ENCODE results near the gene SUPT3H.

The SUPT3H gene

DNA sequence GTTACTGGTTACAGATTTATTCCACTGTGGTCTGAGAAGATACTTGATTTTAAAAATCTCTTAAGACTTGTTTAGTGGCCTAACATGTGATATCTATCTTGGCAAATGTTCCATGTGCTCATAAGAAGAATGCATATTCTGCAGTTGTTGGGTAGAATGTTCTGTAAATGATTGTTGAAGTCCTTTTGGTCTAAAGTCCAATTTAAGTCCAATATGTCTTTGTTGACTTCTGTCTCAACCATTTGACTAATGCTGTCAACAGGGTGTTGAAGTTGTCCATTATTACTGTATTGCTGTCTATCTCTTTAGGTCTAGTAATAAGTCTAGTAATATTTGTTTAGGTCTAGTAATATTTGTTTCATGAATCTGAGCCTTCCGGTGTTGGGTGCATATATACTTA lies 437.4 kb downstream of the SUPT3H start:
- H3K4me3 ChIP-seq (ENCODE audit: low read depth, low read length), result no peak overlapping the region
- TF ChIP-seq, protein P1, sequence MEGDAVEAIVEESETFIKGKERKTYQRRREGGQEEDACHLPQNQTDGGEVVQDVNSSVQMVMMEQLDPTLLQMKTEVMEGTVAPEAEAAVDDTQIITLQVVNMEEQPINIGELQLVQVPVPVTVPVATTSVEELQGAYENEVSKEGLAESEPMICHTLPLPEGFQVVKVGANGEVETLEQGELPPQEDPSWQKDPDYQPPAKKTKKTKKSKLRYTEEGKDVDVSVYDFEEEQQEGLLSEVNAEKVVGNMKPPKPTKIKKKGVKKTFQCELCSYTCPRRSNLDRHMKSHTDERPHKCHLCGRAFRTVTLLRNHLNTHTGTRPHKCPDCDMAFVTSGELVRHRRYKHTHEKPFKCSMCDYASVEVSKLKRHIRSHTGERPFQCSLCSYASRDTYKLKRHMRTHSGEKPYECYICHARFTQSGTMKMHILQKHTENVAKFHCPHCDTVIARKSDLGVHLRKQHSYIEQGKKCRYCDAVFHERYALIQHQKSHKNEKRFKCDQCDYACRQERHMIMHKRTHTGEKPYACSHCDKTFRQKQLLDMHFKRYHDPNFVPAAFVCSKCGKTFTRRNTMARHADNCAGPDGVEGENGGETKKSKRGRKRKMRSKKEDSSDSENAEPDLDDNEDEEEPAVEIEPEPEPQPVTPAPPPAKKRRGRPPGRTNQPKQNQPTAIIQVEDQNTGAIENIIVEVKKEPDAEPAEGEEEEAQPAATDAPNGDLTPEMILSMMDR (IDR thresholded peaks at IDR 0.05; ENCODE audit: low read depth, low read length), result no peak

DNA sequence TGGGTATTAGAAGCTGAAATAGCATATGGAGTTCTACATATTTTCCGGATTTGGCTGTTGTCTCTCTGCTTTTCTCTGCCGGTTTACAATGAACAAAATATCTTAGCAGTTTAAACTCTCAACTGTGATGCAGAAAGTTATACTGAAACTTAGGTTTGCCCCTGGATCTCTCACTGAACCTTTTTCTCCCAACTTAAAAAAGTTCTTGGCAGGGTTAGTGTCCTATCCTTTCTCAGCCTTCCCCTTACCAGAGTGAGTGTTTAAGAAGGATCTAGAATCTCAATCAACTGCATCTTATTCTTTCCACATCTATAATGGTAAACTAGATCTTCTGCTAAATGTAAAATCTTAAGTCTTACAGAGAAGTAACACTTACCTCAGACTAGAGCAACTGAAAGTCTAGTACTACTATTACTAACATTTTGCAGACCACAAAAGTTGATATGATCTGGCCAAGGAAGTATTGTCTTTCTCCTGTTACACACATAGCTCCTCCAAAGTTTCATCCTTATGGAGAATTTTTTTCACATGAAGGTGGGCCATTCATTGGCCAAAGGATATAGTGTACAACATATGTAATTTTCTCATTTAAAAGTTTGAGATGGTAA lies 441.9 kb downstream of the SUPT3H start:
- TF ChIP-seq, protein P1 (IDR thresholded peaks at IDR 0.05; ENCODE audit: low read depth, low read length), result no peak
- H3K4me3 ChIP-seq (ENCODE audit: low read depth, low read length), result no peak overlapping the region

DNA sequence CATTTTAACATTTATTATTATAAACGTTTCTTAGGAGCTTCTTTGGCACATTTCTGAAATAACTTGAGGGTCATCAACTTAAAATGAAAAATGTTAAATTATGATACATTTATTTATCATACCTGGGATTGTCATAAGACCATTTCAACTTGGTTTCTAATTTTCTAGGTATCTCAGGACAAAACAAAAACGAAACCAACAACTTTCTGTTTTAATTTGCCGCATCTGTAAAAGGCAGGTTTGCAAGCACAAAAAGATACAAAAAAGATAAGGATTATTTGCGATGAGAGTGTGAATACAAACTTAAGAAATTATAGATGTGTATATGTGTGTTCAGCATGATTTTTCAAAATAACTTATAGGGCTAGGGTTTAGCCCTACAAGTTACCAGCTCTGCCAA lies 444.6 kb downstream of the SUPT3H start:
- TF ChIP-seq, protein P1 (IDR thresholded peaks at IDR 0.05; ENCODE audit: low read depth, low read length), result no peak
- H3K4me3 ChIP-seq (ENCODE audit: low read depth, low read length), result no peak overlapping the region

DNA sequence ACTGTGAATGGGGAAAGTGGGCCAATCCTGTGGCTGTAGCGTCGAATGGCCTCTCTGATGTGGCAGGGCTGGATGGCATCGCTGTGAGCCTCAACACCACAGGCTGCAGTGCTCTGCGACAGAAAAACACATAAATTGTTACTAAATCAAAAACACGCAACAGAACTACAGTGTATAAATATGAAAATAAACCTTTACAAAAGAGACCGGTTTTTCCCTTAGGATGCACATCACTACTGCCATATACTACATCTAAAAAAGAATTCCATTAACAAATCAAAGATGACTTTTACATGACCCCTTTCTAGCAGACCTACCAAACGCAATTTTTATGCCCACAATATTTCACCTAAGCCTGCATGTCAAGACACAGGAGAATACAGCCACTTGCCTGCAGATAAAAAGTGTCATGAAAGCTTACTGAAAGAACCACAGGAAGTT lies 445.1 kb downstream of the SUPT3H start:
- no peak overlapping the region for H3K4me3 ChIP-seq (ENCODE audit: low read depth, low read length)
- TF ChIP-seq, protein P1 (IDR thresholded peaks at IDR 0.05; ENCODE audit: low read depth, low read length), result no peak

DNA sequence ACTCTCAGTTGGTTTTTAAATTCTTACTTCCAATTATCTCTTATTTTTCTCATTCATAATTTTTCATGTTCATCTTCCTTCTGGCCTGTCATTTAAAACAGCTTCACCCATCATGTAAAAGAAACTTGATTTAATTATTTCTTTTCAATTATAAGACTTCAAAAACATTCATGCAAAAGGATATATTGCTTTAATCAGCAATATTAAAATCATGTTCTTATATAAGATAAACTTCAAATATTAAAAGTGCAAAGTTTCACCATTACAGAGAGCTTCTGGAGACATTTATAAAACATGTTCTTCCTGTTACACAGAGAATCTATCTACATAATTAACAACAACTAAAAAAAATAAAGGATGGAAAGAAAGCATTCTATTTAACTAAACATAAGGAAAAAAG lies 446.3 kb downstream of the SUPT3H start:
- H3K4me3 ChIP-seq (ENCODE audit: low read depth, low read length), result no peak overlapping the region
- TF ChIP-seq, protein P1 (IDR thresholded peaks at IDR 0.05; ENCODE audit: low read depth, low read length), result no peak

DNA sequence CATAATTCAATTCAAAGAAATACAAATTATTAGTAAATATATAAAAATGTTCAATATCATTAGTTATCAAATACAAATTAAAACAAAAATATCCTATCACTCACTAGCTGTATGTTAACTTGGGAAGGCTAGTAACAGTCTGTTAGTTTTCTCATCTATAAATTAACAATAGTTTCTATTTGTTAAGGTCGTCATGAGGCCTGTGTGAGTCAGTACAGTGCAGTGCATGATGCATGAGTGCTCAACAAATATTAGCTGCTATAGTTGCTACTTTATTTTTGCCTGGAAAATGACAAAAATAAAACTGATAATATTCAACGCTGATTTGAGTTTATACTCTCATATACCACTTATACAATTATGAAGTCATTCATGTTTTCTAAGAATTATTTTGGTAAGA lies 451.2 kb downstream of the SUPT3H start:
- TF ChIP-seq, protein P1 (IDR thresholded peaks at IDR 0.05; ENCODE audit: low read depth, low read length), result no peak

DNA sequence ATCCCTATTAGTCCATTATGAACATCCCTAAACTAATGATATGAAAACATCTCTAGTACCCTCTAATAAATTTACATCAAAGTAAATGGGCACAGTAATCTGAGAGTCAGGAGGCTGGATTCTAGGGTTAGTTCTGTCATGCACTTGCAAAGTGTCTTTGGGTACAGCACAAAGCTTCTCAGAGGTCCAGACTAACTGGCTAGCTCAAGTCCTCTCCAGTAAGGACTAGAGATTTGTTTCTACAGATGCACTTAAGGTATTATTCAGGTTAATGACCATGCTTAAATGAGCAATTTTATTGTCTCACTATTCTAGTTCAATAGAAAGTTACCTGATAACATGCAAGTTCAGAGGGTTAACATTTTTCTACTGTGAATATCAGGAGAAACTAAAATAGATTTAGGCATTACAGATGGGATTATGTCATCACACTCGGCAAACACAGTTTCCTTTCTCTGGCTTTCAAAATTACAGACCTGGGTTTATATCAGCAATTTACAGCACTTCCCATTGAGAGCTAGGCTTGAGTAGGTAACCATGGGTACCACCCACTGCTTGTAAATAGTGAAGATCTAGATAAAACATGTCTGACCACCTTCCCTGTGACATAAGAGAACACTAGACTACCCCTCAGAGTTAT lies 452.5 kb downstream of the SUPT3H start:
- H3K4me3 ChIP-seq (ENCODE audit: low read depth, low read length), result no peak overlapping the region
- TF ChIP-seq, protein P1 (IDR thresholded peaks at IDR 0.05; ENCODE audit: low read depth, low read length), result no peak

More for the DNA sequence above, 451.2 kb downstream of the SUPT3H start:
- H3K4me3 ChIP-seq (ENCODE audit: low read depth, low read length), result no peak overlapping the region

Measured in WI38 (cell line).